ENCODE data around the gene EFTUD2.
A peak's percentile ranks its signal among the peaks of the same experiment; 100 is the strongest.

Gene EFTUD2

GRCh38 chr17:44887016-44887415, 12.2 kb downstream of the EFTUD2 start:
- no peak for DNase-seq

GRCh38 chr17:44884941-44885340, 14.3 kb downstream of the EFTUD2 start:
- no peak for DNase-seq

DNA sequence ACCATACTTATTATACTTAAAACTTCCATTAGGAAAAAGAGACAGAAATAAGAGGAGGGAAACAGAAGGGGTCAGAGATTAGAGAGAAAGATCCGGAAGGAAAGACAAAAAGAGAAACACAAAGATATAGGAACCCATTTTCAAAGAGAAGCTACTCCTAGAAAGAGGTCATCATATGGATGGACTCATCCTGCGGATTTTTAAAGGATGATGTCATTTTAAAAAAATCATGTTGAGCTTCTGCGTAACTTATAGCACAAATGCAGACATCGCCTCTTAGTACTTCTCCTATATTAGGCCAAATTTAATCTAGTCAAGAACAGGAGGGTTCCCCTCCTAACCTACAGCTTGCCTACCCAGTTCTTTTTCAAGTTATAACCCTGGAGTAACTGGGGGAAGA, 18.1 kb downstream of the EFTUD2 start:
- DNase-seq: no peak

DNA sequence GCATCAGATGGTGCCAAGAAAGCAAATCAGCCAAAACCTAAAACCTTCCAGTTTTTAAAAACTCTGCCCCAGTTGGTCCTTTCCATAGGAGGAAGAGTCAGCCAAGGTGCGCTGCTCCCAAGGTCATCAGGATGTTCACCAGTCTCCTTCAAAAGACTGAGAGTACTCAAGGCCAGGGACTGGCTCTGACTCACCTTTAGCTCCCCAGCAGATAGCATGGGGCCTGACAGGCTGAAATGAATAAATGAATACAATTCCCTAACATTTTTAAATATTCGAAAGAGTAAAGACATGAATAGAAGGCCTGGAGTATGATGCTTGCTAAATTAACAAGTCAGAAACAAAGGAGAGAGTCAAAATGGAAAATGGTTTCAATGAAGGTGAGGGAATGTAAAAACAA, 19.2 kb downstream of the EFTUD2 start:
- DNase-seq: no peak

DNA sequence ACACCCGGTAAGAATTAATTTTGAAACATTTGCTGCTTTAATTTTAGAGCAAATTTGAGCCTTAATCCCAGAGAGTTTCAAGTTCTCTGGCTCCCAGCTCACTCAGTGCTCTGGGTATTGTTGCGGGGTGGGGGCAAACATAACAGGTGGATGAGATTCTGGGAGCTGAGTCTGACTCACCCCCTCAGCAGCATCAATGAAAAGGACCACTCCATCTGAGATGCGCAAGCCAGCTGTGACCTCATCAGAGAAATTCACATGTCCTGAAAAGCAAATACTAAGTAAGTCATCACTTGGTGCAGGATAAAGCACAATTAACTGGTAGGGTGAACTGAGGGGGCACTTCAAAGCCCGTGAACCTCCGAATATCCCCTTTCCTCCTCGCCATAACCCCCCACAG, 19.9 kb downstream of the EFTUD2 start:
- no peak for DNase-seq

DNA sequence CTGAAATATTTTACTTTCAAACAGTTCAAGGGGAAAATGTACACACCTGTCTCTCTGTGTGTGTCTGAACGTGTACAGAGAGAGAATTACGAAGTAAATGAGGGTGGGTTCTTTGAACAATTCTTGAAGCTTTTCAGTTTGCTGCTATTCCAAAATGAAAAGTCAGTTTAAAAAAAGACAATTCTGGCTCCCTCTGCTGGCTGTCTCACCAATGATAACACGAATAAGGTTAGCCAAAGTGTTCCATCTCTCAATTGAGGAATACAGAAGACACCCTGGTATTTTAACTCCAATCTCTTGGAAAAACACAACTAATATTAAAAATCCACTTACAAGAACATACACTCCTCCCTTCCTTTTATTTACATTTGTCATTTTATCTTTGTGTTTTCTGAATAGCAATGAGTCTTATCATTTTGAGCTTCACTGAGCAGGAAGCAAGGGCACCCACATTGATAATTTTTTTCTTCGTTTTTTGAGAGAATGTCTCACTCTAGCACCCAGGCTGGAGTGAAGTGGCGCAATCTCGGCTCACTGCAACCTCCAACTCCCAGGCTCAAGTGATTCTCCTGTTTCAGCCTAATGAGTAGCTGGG, 20.5 kb downstream of the EFTUD2 start:
- DNase-seq: peak; percentile 40

GRCh38 chr17:44877121-44877520, 22.1 kb downstream of the EFTUD2 start:
- no peak for DNase-seq

DNA sequence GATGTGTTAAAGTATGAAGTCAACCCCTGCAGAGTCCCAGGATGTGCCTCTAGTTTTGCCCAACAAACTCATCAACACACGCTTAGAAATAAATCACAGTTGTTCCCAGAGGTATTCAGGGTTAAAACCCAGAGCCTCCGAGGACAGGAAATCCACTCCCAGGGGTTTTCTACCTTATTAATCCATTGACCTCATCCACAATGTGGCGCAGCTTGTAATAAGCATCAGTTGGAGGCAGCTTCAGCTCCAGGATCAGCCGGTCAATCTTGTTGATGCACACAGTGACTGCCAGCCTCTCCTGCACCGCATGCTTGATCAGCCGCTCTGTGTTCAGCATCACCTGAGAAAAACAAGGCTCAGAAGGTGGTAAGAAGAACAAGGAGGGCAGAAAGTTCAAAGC, 23.5 kb downstream of the EFTUD2 start:
- no peak for DNase-seq

DNA sequence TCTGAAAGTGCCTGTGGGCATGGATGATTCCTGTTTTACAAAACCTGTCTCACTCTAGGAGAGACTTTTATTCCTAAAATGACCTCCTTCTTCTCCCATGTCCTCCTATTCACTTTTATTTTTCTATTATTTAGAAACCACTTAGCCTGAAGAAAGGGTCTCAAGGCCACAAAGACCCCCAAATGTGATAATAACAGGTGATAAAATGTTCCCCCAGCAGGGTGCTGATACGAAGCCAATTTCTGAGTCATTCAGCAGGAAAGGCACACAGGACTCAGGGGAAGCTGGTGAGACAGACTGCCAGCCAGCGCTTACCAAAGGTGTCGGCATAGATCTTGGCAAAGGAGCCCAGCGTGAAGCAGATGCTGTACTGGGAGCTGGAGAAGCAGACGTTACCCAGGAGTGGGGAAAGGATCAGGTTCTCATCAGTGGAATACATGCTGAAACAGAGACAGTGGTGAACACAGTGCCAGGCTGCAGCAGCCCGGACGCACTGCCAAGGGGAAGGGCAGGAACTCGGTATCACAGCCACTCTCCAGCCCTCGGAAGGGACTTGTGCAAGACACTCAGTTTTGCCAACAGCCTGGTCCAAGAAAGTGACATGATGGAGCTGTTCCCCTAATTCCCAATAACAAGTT, 27.0 kb downstream of the EFTUD2 start:
- no peak for DNase-seq

DNA sequence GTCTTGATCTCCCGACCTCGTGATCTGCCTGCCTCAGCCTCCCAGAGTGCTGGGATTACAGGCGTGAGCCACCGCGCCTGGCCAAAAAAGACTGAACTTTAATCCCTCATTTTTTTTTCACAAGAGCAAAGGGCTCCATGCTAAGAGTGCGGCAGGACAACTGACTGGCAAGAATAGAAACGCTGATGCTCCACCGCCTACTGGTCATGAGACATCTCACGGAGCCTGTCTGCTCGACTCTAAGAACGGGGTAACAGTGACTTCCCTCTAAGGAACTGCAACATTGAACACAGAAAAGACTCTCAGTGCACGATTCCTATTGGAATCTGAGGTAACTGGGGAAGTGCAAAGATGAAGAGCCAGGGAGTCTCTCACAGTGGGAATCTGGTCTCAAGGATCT, 27.7 kb downstream of the EFTUD2 start:
- DNase-seq: no peak

DNA sequence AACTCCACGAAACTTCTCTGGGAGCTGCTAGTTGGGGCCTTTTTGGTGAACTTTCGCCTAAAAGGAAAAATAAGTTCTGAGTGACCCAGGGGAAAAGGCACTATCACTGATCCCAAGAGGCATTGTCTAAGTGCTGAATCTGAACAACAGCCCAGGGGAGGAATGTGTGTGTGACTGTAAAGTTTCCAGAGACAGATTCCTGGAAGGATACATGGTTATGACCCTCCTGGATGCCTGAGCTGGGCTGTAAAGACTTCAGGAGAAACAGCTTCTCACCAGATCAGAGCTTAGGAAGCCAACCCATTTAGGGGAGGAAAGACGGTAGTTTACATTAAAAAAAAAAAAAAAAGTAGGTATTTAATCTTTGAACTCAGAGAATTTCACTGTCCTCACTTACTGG, 31.4 kb downstream of the EFTUD2 start:
- peak; percentile 14 for DNase-seq

- peak; percentile 86 for DNase-seq
These were observed 33.3 kb downstream of the EFTUD2 start for GRCh38 chr17:44865931-44866330.

- peak; percentile 80 for DNase-seq
These were observed 34.0 kb downstream of the EFTUD2 start for GRCh38 chr17:44865231-44865660.

GRCh38 chr17:44864831-44865230, 34.4 kb downstream of the EFTUD2 start:
- no peak for DNase-seq

- DNase-seq: no peak
These were observed 36.0 kb downstream of the EFTUD2 start for GRCh38 chr17:44863061-44863918.

GRCh38 chr17:44862278-44862914, 36.8 kb downstream of the EFTUD2 start:
- no peak for DNase-seq

GRCh38 chr17:44859701-44860100, 39.5 kb downstream of the EFTUD2 start:
- DNase-seq: no peak

DNA sequence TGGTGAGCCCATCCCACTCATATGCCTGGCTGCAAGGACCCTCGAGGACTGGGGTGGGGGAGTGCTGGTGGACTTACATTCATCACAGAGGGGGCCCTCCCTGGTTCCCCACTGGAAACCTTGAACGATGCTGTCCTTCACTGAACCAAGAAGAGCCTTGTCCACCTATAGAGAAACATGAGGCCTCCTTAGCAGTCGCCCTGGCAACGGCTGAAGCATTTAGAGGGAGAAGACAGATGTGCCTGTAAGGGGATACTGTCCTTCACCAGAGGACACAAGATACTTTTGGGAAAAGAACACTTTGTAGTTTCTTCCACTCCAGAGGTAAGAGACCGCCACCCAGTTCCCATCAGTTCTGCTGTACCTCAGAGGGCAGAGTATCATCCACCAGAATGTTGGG, 45.1 kb downstream of the EFTUD2 start:
- no peak for DNase-seq

- DNase-seq: no peak
These were observed 48.6 kb downstream of the EFTUD2 start for GRCh38 chr17:44850612-44851011.

DNA sequence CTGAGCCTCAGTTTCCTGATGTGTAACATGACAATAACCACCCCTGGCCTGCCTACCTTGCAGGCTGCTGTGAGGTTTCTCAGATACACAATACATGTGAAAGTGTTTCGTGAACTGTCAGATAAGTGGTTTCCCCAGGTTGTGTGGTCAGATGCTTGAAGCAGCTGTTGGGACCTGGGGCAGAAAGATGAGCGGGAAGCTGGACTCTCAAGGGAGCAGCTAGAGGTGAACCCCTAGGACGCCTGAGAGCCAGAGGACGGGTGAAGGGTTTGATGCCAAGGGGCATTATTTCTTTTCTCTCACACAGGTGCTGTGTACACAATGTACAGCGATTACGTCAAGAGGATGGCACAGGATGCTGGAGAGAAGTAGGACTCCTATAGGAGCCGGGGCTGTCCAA, 49.2 kb downstream of the EFTUD2 start:
- no peak for DNase-seq

- DNase-seq: no peak
These were observed 50.2 kb downstream of the EFTUD2 start for GRCh38 chr17:44848961-44849489.

DNA sequence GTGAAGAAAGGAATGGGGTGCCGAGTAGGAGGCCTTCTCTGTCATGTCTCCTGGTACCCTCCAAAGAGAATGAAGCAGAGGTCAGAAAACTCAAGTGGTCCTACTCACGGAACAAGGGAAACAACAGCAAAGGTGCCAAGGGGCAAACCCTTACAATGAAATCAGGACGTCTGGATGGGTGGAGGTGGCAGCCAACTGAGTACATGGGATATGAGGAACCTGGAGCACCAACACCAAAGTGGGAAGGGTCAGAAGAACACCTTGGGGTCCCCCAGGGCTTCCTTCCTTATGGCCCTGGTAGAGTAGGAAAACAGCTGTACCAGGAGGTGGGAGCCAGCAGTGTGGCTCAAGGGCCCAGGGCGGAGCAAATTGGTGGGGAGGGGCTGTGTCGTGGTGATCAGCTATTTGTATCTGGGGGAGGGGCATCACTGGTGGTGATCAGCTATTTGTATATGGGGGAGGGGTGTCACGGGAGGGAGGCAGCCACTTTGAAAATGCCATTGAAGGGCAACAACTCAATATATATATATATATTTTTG, 50.9 kb downstream of the EFTUD2 start:
- no peak for DNase-seq

GRCh38 chr17:44847586-44847985, 51.7 kb downstream of the EFTUD2 start, which contains the start of gene HIGD1B:
Gene HIGD1B, plus strand, starts transcription at chr17:44847883. Its CDS starts 270 bp downstream, at chr17:44848153.
- DNase-seq: no peak
